Transverse colon (tissue), 4 donors: ENCODE results near the gene STAG1. TPM values are rescaled to one million over a fixed set of nuclear protein-coding genes. Genes with fewer than 3 reads are reported as not detected.
A peak's percentile ranks its signal among the peaks of the same experiment; 100 is the strongest.
"Not testable (repeated sequence)": the region's sequence is repeated elsewhere in the genome, so short reads cannot be mapped to it uniquely, and the experiment has no call there.

ENCODE experiments used
- DNase-seq: peaks from one replicate; pipeline ENCODE4 v3.0.0-alpha.2; 2019
- H3K27ac ChIP-seq, 4 donors: fragments of 200-600 bp; sonication (generic); 2 replicates each; pipeline ENCODE4 v1.5.1; 2016 to 2018; ENCODE audit warnings: inconsistent platforms in 4 of 4
- H3K27me3 ChIP-seq: fragments of 200-600 bp; sonication (generic); 2 replicates; pipeline ENCODE4 v1.5.1; 2017; ENCODE audit warnings: inconsistent platforms
- H3K36me3 ChIP-seq, 4 donors: fragments of 200-600 bp; sonication (generic); 2 replicates each; pipeline ENCODE4 v1.5.1; 2017 to 2019; ENCODE audit warnings: inconsistent platforms in 4 of 4
- H3K4me1 ChIP-seq, 4 donors: fragments of 200-600 bp; sonication (generic); 2 replicates each; pipeline ENCODE4 v1.5.1; 2017 to 2020; ENCODE audit warnings: inconsistent platforms in 4 of 4
- H3K4me3 ChIP-seq, 4 donors: fragments of 200-600 bp; sonication (generic); 1 replicate in 1 of 4; 2 replicates in 3 of 4; pipeline versions ENCODE4 v1.5.1 to v1.6.1; 2017 to 2019; ENCODE audit warnings: inconsistent platforms in 4 of 4
- H3K9me3 ChIP-seq, 2 donors: fragments of 200-600 bp; sonication (generic); 2 replicates each; pipeline ENCODE4 v1.5.1; 2017 to 2019; ENCODE audit warnings: inconsistent platforms in 2 of 2
- EP300 ChIP-seq: sonication (generic); formaldehyde crosslinking; IDR thresholded peaks from one replicate; pipeline ENCODE4 v1.6.1; 2017; ENCODE audit warnings: antibody characterized with exemption, low read depth
- POLR2A ChIP-seq: fragments of 450-650 bp; IDR thresholded peaks from one replicate; pipeline ENCODE4 v1.6.1; 2016; ENCODE audit warnings: antibody characterized with exemption, mild to moderate bottlenecking, moderate library complexity
- POLR2AphosphoS5 ChIP-seq, 3 donors: sonication (generic); formaldehyde crosslinking; IDR thresholded peaks; one replicate each; pipeline ENCODE4 v1.6.1; 2016; ENCODE audit warnings: antibody characterized with exemption in 3 of 3
- WGBS, 2 donors: methylation state at CpG; one replicate each; pipeline ENCODE4 v1.1.5; 2018; ENCODE audit warnings: low coverage in 1 of 2; 5-methylcytosine and 5-hydroxymethylcytosine counted together
- in situ Hi-C, 4 donors: fragments of 200-750 bp; cut with MboI; loops; one replicate each; pipeline versions ENCODE4 v1.15.0 to v1.15.1; 2017; ENCODE audit warnings: low sequenced_read_pairs in 3 of 4, low pct_ligation_motif_present in 1 of 4, low pct_unique_long_range_greater_than_20kb in 1 of 4
- intact Hi-C: fragments of 100-400 bp; cut with DNase I; formaldehyde crosslinking; loops from one replicate; pipeline ENCODE4 v1.15.1; 2023; ENCODE audit warnings: low total_unique reads
- total RNA-seq, 4 donors: library from RNA; depleted of rRNA; stranded (reverse); fragments of >200 nt; gene quantifications; one replicate each; pipeline ENCODE4 v1.1.0, GENCODE V29; 2016
- TF ChIP-seq, protein P1 (sequence below), 5 experiments: fragments of 200-600 bp in 3 of 5; fragments of 450-650 bp in 2 of 5; sonication (generic) in 3 of 5; IDR thresholded peaks; 1 replicate in 2 of 5; 2 replicates in 3 of 5; pipeline ENCODE4 v1.5.1; 2016 to 2017; ENCODE audit warnings: antibody characterized with exemption in 5 of 5, inconsistent platforms in 3 of 5, mild to moderate bottlenecking in 2 of 5, moderate library complexity in 1 of 5

STAG1 gene
- total RNA-seq, 4 donors from 2014 or later: 14.5 to 57.2 (median 42.2) TPM

DNA sequence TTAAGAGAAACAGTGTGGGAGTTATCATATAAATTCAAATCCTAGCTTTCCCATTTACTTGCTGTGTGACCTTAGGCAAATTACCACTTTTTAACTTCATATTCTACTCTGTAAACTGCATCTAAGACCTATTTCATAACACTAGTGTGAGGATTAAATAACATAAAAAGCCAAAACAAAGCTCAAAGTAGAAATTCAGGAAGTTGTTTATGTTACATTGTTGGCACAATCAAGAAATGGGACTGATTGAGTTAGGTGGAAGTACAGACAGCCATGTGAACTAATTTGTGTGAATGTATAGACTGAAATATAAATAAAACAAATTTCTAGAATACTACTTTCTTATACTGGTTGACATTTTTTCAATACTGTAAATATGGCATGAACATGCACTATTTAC, 131.7 kb downstream of the STAG1 start:
- no peak for DNase-seq
- Histone ChIP-seq H3K9me3 (no peaks in the 10 kb centered on the region), H3K4me3 (no peak overlapping the region), H3K36me3 (no peaks in the 10 kb centered on the region), H3K4me1 (peaks cover 0 to 32% (median 10%) of the 10 kb centered on the region in 4 donors), H3K27me3 (no peaks in the 10 kb centered on the region), H3K27ac (no peak overlapping the region)
- in situ Hi-C loops (no loop called here), intact Hi-C loops (no loop called here)
- TF ChIP-seq POLR2A (no peak), EP300 (no peak), POLR2AphosphoS5 (IDR thresholded peaks at IDR 0.05) (no peak)
- TF ChIP-seq, protein P1, sequence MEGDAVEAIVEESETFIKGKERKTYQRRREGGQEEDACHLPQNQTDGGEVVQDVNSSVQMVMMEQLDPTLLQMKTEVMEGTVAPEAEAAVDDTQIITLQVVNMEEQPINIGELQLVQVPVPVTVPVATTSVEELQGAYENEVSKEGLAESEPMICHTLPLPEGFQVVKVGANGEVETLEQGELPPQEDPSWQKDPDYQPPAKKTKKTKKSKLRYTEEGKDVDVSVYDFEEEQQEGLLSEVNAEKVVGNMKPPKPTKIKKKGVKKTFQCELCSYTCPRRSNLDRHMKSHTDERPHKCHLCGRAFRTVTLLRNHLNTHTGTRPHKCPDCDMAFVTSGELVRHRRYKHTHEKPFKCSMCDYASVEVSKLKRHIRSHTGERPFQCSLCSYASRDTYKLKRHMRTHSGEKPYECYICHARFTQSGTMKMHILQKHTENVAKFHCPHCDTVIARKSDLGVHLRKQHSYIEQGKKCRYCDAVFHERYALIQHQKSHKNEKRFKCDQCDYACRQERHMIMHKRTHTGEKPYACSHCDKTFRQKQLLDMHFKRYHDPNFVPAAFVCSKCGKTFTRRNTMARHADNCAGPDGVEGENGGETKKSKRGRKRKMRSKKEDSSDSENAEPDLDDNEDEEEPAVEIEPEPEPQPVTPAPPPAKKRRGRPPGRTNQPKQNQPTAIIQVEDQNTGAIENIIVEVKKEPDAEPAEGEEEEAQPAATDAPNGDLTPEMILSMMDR (IDR thresholded peaks at IDR 0.05): no peak

DNA sequence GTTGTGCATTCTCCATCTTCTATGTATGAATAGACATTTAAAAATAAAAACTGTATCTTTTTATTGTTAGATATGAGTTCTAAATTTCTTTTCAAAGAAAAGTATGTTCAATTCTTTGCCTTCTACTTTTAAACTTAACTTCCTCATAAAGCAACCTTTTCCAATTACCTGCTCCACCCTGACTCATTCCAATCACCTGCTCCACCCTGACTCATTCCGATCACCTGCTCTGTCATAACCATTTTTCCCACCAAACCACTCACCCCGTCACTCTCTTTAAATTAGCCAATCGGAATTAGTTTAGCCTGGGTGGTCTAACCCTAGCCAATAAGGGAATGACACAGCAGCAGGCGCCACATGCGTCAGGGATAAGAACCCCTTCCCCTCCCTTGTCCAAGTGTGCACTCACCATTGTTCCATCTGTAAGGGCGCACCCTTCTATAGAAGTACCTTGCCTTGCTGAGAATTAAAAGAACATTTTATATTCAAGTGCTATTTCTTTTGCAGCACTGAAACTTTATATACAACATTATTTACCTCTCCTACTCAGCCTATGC, 134.1 kb downstream of the STAG1 start:
- intact Hi-C loops, H3K36me3 ChIP-seq, H3K9me3 ChIP-seq, in situ Hi-C loops, H3K4me3 ChIP-seq, H3K27me3 ChIP-seq: not testable (repeated sequence)
- H3K4me1 ChIP-seq: peaks cover 0 to 28% (median 5%) of the 10 kb centered on the region in 4 donors
- peak overlapping the region; percentile 28 to 65 (median 41) for H3K27ac ChIP-seq
- 72 to 87% methylated on average over 6 of the region's 6 CpGs for WGBS, 2 donors
- peak; percentile 23 for DNase-seq

DNA sequence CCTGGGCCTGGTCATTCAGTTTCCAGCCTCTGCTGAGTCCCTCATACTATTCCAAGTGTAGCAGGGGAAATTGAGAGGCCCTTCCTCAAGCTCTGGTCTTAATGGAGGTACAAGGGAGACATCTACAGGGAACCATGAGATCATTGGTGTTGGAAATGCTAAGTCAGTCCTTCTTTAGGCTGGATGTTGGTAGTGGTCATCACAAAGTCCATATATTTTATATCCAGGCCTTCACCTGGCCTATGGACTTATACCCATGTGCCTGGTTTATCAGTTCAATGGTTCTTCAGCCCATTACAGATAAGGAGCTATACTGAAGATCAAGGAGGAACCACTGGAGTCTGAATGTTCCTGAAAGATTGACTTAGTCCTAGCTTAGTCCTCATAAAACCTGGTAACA, 135.0 kb downstream of the STAG1 start:
- no peaks in the 10 kb centered on the region for H3K27me3 ChIP-seq
- peak overlapping the region; percentile 28 to 70 (median 46) for H3K27ac ChIP-seq
- intact Hi-C loops: no loop called here
- H3K36me3 ChIP-seq: no peaks in the 10 kb centered on the region
- in situ Hi-C loops: no loop called here
- DNase-seq: no peak
- no peak overlapping the region for H3K4me3 ChIP-seq
- TF ChIP-seq EP300 (no peak), POLR2AphosphoS5 (IDR thresholded peaks at IDR 0.05) (peak in 2 of 3 donors; percentile 25 to 48)
- no peaks in the 10 kb centered on the region for H3K9me3 ChIP-seq
- peaks cover 0 to 28% (median 5%) of the 10 kb centered on the region in 4 donors for H3K4me1 ChIP-seq

DNA sequence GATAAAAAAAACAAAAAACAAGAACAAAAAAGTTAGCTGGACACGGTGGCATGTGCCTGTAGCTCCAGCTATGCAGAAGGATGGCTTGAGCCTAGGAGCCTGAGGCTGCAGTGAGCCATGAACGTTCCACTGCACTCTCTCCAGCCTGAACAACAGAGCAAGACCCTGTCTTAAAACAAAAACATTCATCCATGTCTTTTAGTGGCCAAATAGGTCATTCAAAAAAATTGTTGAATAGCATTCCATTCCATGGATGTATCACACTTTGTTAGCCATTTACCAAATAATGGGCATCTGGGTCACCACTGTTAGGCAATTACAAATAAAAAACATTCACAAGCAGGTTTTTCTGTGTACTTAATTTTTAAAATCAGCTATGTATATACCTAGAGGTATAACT, 139.7 kb downstream of the STAG1 start:
- Histone ChIP-seq H3K4me3 (no peak overlapping the region), H3K4me1 (peaks cover 0 to 13% (median 5%) of the 10 kb centered on the region in 4 donors), H3K27me3 (no peaks in the 10 kb centered on the region), H3K9me3 (no peaks in the 10 kb centered on the region), H3K36me3 (no peaks in the 10 kb centered on the region), H3K27ac (no peak overlapping the region)
- in situ Hi-C loops: no loop called here
- DNase-seq: no peak
- TF ChIP-seq POLR2AphosphoS5 (IDR thresholded peaks at IDR 0.05) (no peak), POLR2A (no peak), EP300 (no peak)
- TF ChIP-seq, protein P1 (IDR thresholded peaks at IDR 0.05): no peak
- intact Hi-C loops: no loop called here
- 83 to 87% methylated on average over 2 of the region's 2 CpGs for WGBS, 2 donors

DNA sequence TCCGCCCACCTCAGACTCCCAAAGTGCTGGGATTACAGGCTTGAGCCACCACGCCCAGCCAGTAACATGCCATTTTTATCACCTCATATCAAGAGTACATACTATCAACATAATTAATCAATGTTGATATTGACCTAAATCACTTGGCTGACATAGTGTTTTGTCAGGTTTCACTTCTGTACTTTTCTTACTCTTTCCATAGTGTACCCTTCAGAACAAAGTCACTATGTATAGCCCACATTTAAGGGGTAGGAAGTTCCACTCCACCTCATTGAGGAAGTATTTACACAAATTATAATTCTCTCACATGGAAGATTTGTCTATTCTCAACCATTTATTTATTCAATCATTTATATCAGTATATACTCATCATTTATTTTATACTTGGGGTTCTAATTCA, 145.2 kb downstream of the STAG1 start:
- 90 to 100% methylated on average over 2 of the region's 2 CpGs for WGBS, 2 donors
- no peak overlapping the region for H3K27ac ChIP-seq
- TF ChIP-seq, protein P1 (IDR thresholded peaks at IDR 0.05): no peak
- no peak for TF ChIP-seq EP300
- no peak for TF ChIP-seq POLR2AphosphoS5 (IDR thresholded peaks at IDR 0.05)
- no peak for TF ChIP-seq POLR2A
- DNase-seq: no peak
- no peaks in the 10 kb centered on the region for H3K27me3 ChIP-seq
- H3K36me3 ChIP-seq: peaks cover 0 to 11% (median 3%) of the 10 kb centered on the region in 4 donors
- H3K9me3 ChIP-seq: no peaks in the 10 kb centered on the region
- H3K4me1 ChIP-seq: no peaks in the 10 kb centered on the region
- in situ Hi-C loops: no loop called here
- no peak overlapping the region for H3K4me3 ChIP-seq
- intact Hi-C loops: no loop called here

DNA sequence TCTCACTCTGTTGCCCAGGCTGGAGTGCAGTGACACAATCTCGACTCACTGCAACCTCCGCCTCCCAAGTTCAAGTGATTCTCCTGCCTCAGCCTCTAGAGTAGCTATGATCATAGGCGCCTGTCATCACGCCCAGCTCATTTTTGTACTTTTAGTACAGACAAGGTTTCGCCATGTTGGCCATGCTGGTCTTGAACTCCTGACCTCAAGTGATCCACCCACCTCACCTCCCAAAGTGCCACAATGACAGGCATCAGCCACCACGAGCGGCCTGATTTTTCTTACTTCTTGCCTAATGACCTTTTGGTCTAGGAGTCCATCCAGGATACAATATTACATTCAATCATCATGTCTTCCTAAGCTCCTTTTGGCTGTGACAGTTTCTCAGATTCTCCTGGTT, 146.0 kb downstream of the STAG1 start:
- H3K4me3 ChIP-seq, H3K27me3 ChIP-seq, intact Hi-C loops, DNase-seq, H3K4me1 ChIP-seq, in situ Hi-C loops, H3K27ac ChIP-seq, H3K9me3 ChIP-seq: not testable (repeated sequence)
- peaks cover 0 to 12% (median 3%) of the 10 kb centered on the region in 4 donors for H3K36me3 ChIP-seq
- WGBS, 2 donors: 97% methylated on average over 6 to 7 of the region's 7 CpGs
